K562 (cell line): ENCODE measurements around the gene PAN3.

ENCODE experiments used
- CEBPB ChIP-seq: fragments of 450-650 bp; IDR thresholded peaks from 2 replicates; pipeline ENCODE4 v1.6.1; 2016; ENCODE audit warnings: missing genetic modification characterization, missing compliant biosample characterization
- MECOM ChIP-seq: fragments of 250-450 bp; sonication (Bioruptor Pico); IDR thresholded peaks from 2 replicates; pipeline ENCODE4 v1.8.0; 2022; ENCODE audit warnings: inconsistent platforms
- ZNF780A ChIP-seq: fragments of 250-450 bp; sonication (Bioruptor Pico); IDR thresholded peaks from 2 replicates; pipeline ENCODE4 v1.5.0; 2021; ENCODE audit warnings: mild to moderate bottlenecking

DNA sequence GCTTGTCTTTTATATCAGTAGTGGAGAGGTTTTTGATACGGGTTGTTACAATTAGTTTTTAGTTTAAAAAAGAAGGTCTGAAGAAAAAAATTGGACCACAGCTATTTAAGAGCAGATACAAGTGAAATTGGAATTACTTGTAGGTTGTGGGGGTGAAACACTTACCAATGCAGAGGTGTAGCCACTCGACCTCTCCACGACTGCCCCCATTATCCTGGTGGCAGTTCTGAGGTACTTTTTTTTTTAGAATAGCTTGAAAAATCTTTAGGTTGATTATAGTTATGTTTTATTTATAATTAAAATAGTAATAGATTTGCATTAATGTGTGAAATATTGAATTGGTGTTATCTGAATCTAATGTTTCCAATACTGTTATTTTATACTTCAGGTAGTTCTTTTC is 60.7 kb downstream of the PAN3 start:
- no peak for TF ChIP-seq ZNF780A (CRISPR knock-in tag)
- TF ChIP-seq MECOM (CRISPR knock-in tag), result no peak
- no peak for TF ChIP-seq CEBPB
